SK-N-SH treated with all-trans-retinoic acid at 6 μM for 48 hours (cell line): ENCODE measurements around the gene CCDC196.

Experiments
- ATAC-seq: fragments of 200-7000 bp; cut with Tn5 transposase; 3 replicates; pipeline ENCODE4 v1.9.1; 2020; ENCODE audit warnings: mild to moderate bottlenecking, moderate library complexity
- ARNTL ChIP-seq: fragments of 450-650 bp; formaldehyde crosslinking; IDR thresholded peaks from 2 replicates; pipeline ENCODE4 v1.5.0; 2020; ENCODE audit warnings: low read depth, mild to moderate bottlenecking, moderate library complexity, borderline replicate concordance
- ESRRG ChIP-seq: fragments of 250-450 bp; sonication (Bioruptor Pico); IDR thresholded peaks from 2 replicates; pipeline ENCODE4 v1.6.1; 2021; ENCODE audit warnings: mild to moderate bottlenecking
- GLIS3 ChIP-seq: fragments of 250-450 bp; sonication (Bioruptor Pico); IDR thresholded peaks from 2 replicates; pipeline ENCODE4 v1.5.0; 2020; ENCODE audit warnings: mild to moderate bottlenecking, moderate library complexity
- ISL1 ChIP-seq: fragments of 250-450 bp; sonication (Bioruptor Pico); IDR thresholded peaks from 2 replicates; pipeline ENCODE4 v2.1.2; 2022; ENCODE audit warnings: mild to moderate bottlenecking, moderate library complexity
- RARB ChIP-seq: fragments of 250-450 bp; sonication (Bioruptor Pico); IDR thresholded peaks from 2 replicates; pipeline ENCODE4 v1.8.0; 2021; ENCODE audit warnings: mild to moderate bottlenecking, moderate library complexity
- TCF4 ChIP-seq: fragments of 250-450 bp; sonication (Bioruptor Pico); IDR thresholded peaks from 2 replicates; pipeline ENCODE4 v1.8.0; 2021; ENCODE audit warnings: mild to moderate bottlenecking, moderate library complexity, borderline replicate concordance
- TOX ChIP-seq: fragments of 250-450 bp; sonication (Bioruptor Pico); IDR thresholded peaks from 2 replicates; pipeline ENCODE4 v1.8.0; 2021; ENCODE audit warnings: mild to moderate bottlenecking, moderate library complexity, borderline replicate concordance
- ZFP3 ChIP-seq: fragments of 250-450 bp; sonication (Bioruptor Pico); IDR thresholded peaks from 2 replicates; pipeline ENCODE4 v1.5.0; 2020; ENCODE audit warnings: mild to moderate bottlenecking, moderate library complexity
- ZFP30 ChIP-seq: fragments of 450-650 bp; formaldehyde crosslinking; IDR thresholded peaks from 2 replicates; pipeline ENCODE4 v1.5.0; 2022; ENCODE audit warnings: mild to moderate bottlenecking, moderate library complexity
- ZNF70 ChIP-seq: fragments of 450-650 bp; formaldehyde crosslinking; IDR thresholded peaks from 2 replicates; pipeline ENCODE4 v1.5.0; 2020; ENCODE audit warnings: mild to moderate bottlenecking, moderate library complexity
- TF ChIP-seq, protein P1 (sequence below): fragments of 250-450 bp; sonication (Bioruptor Pico); IDR thresholded peaks from 2 replicates; pipeline ENCODE4 v1.5.0; 2020; ENCODE audit warnings: mild to moderate bottlenecking, moderate library complexity
- TF ChIP-seq, protein P2 (sequence below): fragments of 250-450 bp; sonication (Bioruptor Pico); IDR thresholded peaks from 2 replicates; pipeline ENCODE4 v1.5.1; 2020; ENCODE audit warnings: low read depth, mild to moderate bottlenecking, moderate library complexity
- TF ChIP-seq, protein P3 (sequence below): fragments of 250-450 bp; sonication (Bioruptor Pico); IDR thresholded peaks from 2 replicates; pipeline ENCODE4 v1.5.1; 2021; ENCODE audit warnings: mild to moderate bottlenecking, moderate library complexity
- TF ChIP-seq, protein P4 (sequence below): fragments of 250-450 bp; sonication (Bioruptor Pico); IDR thresholded peaks from 2 replicates; pipeline ENCODE4 v1.8.0; 2021; ENCODE audit warnings: low read depth, mild to moderate bottlenecking, moderate library complexity, borderline replicate concordance
- TF ChIP-seq, protein P5 (sequence below): fragments of 250-450 bp; sonication (Bioruptor Pico); IDR thresholded peaks from 2 replicates; pipeline ENCODE4 v1.8.0; 2020; ENCODE audit warnings: mild to moderate bottlenecking, moderate library complexity, borderline replicate concordance

The CCDC196 gene

DNA sequence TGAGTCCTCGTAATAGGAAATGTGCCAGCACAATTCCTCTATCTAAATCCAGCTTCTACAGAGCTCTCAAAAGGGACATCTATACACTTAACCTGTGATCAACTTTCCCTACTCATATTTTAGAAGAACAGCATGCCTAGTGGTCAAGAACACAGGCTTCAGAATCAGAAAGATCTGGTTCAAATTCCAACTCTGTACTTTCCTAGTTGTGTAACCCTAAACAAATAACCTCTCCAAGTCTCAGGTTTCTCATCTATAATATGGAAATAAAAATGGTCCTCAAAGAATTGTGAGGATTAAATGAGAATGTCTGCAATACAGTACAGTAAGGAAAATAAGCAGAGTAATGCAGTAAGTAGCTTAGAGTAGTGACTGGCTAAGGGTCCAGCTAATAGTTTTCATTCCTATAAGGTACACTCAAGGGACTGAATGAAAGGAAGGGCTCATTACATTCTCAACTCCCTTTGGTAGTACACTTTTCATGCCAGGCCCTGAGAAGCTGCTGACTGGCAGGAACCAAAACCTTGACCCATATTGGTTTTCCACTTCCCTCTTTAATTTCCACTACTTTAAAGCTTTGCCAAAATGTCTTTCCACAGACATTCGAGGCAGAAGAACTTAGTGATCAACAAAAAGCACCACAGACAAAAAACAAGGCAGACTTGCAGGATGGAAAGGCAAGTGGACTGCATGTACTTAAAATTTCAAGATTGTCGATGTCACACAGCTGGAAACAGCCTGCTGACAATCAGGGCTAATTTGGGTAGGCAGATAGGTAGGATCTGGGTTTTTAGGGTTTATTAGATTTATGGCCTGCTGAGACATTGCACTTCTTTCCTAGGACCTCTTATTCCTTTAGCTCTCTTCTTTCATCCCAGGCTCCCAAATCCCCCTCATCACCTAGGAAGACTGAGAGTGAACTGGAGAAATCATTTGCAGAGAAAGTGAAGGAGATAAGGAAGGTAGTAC, 4.3 kb downstream of the CCDC196 start (continued):
- TF ChIP-seq, protein P1, sequence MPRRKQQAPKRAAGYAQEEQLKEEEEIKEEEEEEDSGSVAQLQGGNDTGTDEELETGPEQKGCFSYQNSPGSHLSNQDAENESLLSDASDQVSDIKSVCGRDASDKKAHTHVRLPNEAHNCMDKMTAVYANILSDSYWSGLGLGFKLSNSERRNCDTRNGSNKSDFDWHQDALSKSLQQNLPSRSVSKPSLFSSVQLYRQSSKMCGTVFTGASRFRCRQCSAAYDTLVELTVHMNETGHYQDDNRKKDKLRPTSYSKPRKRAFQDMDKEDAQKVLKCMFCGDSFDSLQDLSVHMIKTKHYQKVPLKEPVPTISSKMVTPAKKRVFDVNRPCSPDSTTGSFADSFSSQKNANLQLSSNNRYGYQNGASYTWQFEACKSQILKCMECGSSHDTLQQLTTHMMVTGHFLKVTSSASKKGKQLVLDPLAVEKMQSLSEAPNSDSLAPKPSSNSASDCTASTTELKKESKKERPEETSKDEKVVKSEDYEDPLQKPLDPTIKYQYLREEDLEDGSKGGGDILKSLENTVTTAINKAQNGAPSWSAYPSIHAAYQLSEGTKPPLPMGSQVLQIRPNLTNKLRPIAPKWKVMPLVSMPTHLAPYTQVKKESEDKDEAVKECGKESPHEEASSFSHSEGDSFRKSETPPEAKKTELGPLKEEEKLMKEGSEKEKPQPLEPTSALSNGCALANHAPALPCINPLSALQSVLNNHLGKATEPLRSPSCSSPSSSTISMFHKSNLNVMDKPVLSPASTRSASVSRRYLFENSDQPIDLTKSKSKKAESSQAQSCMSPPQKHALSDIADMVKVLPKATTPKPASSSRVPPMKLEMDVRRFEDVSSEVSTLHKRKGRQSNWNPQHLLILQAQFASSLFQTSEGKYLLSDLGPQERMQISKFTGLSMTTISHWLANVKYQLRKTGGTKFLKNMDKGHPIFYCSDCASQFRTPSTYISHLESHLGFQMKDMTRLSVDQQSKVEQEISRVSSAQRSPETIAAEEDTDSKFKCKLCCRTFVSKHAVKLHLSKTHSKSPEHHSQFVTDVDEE (CRISPR knock-in tag), result no peak
- no peak for TF ChIP-seq TOX (CRISPR knock-in tag)

DNA sequence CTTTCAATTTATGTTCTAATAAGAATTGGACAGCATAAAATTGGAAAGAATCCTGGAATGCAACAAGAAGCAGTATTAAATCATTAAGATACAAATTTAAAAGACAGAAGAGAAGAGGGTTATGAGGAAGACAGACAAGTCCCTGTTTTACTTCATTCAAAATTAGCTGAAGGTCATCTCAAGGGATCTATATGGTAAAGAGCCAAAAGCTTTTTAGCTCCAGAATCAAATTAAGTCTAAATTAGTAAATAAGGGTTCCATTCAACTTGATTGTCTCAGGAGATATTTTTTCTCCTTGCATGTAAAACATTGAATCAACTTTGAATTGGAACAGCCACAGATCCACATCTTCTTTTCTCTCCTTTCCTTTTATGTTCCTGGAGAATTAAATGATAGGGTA, 7.6 kb downstream of the CCDC196 start:
- ATAC-seq, result no peak
- TF ChIP-seq ISL1 (peak; percentile 98), TCF4 (CRISPR knock-in tag) (peak; percentile 65), GLIS3 (CRISPR knock-in tag) (no peak), ESRRG (CRISPR knock-in tag) (peak; percentile 59; the same call in 1 of the 2 replicates)
- TF ChIP-seq, protein P1 (CRISPR knock-in tag), result peak; percentile 62; the same call in 1 of the 2 replicates
- TF ChIP-seq, protein P2, sequence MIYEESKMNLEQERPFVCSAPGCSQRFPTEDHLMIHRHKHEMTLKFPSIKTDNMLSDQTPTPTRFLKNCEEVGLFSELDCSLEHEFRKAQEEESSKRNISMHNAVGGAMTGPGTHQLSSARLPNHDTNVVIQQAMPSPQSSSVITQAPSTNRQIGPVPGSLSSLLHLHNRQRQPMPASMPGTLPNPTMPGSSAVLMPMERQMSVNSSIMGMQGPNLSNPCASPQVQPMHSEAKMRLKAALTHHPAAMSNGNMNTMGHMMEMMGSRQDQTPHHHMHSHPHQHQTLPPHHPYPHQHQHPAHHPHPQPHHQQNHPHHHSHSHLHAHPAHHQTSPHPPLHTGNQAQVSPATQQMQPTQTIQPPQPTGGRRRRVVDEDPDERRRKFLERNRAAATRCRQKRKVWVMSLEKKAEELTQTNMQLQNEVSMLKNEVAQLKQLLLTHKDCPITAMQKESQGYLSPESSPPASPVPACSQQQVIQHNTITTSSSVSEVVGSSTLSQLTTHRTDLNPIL (CRISPR knock-in tag), result 0 out of 2 replicates have a peak, but pooled peaks have one; percentile 18
- TF ChIP-seq, all 23 proteins: peak for 5

DNA sequence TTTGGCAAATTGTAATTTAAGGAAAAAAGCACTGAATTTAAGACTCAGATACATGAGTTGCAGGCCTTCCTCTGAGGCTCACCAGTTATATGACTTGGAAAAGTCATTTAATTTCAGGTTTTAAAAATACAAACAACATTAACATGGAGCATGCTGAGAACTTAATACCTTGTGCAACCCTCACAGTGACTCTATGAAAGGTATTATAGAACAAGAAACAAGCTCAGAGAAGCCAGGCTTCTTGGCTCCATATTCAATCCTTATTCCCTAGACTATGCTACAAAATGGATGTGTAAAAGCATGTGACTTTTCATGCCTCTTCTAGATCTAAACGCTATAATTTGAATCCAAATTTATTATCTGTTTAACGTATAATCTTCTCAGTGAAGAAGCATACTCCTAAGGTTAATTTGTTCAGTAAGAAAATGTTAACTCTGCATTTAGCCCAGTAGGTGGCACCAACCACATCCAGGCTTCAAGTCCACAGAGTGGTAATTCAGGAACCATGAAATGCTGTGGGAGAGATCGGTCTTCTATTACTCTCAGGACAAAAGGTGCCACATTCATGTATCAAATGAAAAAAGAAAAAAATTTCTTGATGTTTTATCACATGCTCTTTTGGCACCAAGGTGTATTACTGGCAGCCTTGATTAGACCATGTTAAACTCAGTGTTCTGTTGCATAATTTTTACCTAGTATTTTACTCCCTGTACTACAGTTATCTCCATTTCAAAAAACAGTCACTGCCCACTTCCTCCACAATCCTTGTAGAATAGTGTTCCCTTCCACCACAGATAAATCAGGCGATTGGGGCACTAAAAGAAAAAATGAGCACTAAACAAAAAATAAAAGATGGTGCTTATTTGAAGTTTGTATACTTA, 9.3 kb downstream of the CCDC196 start:
- peak; percentile 99 for ATAC-seq
- TF ChIP-seq TCF4 (CRISPR knock-in tag), result no peak
- TF ChIP-seq, protein P2 (CRISPR knock-in tag), result no peak
- TF ChIP-seq, protein P3, sequence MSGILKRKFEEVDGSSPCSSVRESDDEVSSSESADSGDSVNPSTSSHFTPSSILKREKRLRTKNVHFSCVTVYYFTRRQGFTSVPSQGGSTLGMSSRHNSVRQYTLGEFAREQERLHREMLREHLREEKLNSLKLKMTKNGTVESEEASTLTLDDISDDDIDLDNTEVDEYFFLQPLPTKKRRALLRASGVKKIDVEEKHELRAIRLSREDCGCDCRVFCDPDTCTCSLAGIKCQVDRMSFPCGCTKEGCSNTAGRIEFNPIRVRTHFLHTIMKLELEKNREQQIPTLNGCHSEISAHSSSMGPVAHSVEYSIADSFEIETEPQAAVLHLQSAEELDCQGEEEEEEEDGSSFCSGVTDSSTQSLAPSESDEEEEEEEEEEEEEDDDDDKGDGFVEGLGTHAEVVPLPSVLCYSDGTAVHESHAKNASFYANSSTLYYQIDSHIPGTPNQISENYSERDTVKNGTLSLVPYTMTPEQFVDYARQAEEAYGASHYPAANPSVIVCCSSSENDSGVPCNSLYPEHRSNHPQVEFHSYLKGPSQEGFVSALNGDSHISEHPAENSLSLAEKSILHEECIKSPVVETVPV (CRISPR knock-in tag), result no peak
- TF ChIP-seq GLIS3 (CRISPR knock-in tag), result no peak
- TF ChIP-seq ISL1, result no peak
- TF ChIP-seq ZFP30 (CRISPR knock-in tag), result no peak
- TF ChIP-seq, protein P1 (CRISPR knock-in tag), result no peak
- TF ChIP-seq, protein P4, sequence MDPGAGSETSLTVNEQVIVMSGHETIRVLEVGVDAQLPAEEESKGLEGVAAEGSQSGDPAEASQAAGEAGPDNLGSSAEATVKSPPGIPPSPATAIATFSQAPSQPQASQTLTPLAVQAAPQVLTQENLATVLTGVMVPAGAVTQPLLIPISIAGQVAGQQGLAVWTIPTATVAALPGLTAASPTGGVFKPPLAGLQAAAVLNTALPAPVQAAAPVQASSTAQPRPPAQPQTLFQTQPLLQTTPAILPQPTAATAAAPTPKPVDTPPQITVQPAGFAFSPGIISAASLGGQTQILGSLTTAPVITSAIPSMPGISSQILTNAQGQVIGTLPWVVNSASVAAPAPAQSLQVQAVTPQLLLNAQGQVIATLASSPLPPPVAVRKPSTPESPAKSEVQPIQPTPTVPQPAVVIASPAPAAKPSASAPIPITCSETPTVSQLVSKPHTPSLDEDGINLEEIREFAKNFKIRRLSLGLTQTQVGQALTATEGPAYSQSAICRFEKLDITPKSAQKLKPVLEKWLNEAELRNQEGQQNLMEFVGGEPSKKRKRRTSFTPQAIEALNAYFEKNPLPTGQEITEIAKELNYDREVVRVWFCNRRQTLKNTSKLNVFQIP (CRISPR knock-in tag), result no peak
- TF ChIP-seq ARNTL (CRISPR knock-in tag), result no peak
- no peak for TF ChIP-seq RARB (CRISPR knock-in tag)
- TF ChIP-seq ZFP3 (CRISPR knock-in tag), result no peak
- no peak for TF ChIP-seq ESRRG (CRISPR knock-in tag)
- TF ChIP-seq ZNF70 (CRISPR knock-in tag), result no peak
- TF ChIP-seq, protein P5, sequence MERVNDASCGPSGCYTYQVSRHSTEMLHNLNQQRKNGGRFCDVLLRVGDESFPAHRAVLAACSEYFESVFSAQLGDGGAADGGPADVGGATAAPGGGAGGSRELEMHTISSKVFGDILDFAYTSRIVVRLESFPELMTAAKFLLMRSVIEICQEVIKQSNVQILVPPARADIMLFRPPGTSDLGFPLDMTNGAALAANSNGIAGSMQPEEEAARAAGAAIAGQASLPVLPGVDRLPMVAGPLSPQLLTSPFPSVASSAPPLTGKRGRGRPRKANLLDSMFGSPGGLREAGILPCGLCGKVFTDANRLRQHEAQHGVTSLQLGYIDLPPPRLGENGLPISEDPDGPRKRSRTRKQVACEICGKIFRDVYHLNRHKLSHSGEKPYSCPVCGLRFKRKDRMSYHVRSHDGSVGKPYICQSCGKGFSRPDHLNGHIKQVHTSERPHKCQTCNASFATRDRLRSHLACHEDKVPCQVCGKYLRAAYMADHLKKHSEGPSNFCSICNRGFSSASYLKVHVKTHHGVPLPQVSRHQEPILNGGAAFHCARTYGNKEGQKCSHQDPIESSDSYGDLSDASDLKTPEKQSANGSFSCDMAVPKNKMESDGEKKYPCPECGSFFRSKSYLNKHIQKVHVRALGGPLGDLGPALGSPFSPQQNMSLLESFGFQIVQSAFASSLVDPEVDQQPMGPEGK (CRISPR knock-in tag), result no peak
